GM18526 (cell line): ENCODE measurements around the gene PPP1R16B.

Source experiments
- POLR2A ChIP-seq: IDR thresholded peaks from 3 replicates; pipeline ENCODE4 v1.6.1; 2011; ENCODE audit not compliant: insufficient read length; ENCODE audit errors: extremely low read depth

Gene PPP1R16B

GRCh38 chr20:38962928-38963401 is 157.5 kb downstream of the PPP1R16B start:
- no peak for TF ChIP-seq POLR2A

- TF ChIP-seq POLR2A, result no peak
These were observed 158.2 kb downstream of the PPP1R16B start for GRCh38 chr20:38963745-38964144.

- no peak for TF ChIP-seq POLR2A
These were observed 159.8 kb downstream of the PPP1R16B start for GRCh38 chr20:38965264-38965663.

- no peak for TF ChIP-seq POLR2A
These were observed 162.6 kb downstream of the PPP1R16B start for GRCh38 chr20:38968090-38968489.

DNA sequence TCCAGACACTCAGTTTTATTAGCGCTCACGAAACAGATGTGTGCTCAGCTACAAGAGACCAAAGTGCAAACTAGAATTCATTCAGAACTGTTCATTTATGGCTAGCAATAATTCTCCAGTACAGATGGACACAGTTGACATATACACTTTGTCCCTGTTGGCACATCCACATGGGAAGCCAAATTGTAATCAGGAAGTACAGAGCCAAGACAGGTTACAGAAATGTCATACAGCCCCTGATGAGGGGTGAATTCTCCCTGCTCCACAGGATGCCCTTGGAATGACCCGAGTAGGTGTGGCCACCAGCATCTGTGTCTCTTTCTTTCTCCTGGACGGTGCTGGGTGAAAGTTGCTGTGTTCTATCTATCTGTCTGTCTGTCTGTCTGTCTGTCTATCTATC is 164.2 kb downstream of the PPP1R16B start:
- no peak for TF ChIP-seq POLR2A

DNA sequence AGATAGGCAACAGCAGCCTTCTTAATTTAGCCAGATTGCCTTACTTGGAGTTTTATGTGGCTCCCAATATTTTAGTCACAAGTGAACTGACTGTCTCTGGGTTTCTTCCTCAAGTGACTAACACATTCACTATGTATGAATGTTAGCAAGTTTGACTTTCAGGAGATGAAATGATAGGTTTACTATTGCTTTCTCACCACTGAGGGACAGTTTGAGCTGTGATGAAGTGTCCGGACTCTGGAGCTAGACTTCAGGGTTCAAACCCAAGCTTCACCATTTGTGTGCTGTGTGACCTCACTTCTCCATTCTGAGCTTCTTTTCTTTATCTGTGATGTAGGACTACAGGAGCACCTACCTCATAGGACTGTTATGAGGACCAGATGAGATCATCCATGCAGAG is 164.8 kb downstream of the PPP1R16B start:
- TF ChIP-seq POLR2A, result no peak
